Endometrial microvascular endothelial cells (primary cell): ENCODE measurements around the gene CXCR3. TPM values are rescaled to one million over a fixed set of nuclear protein-coding genes. Genes with fewer than 3 reads are reported as not detected.
"Not testable (repeated sequence)": the region's sequence is repeated elsewhere in the genome, so short reads cannot be mapped to it uniquely, and the experiment has no call there.

ENCODE experiments used
- in situ Hi-C: cut with HindIII; loops from 2 replicates; pipeline ENCODE4 v1.10.0; 2017; ENCODE audit warnings: low sequenced_read_pairs, low pct_unique_long_range_greater_than_20kb; ENCODE audit errors: inconsistent ontology term
- total RNA-seq: library from RNA; depleted of rRNA; stranded (reverse); fragments of >200 nt; gene quantifications from one replicate; pipeline ENCODE4 v1.2.3, GENCODE V29; 2015; ENCODE audit errors: inconsistent ontology term

The CXCR3 gene
- total RNA-seq, 1 donor from 2014 or later = not detected

- in situ Hi-C loops = no loop called here
Measured at GRCh38 chrX:71616672-71617529, 1.4 kb downstream of the CXCR3 start.

GRCh38 chrX:71615954-71616353 lies 2.4 kb downstream of the CXCR3 start:
- in situ Hi-C loops = no loop called here

GRCh38 chrX:71615056-71615455 lies 3.3 kb downstream of the CXCR3 start:
- in situ Hi-C loops = no loop called here

- in situ Hi-C loops = no loop called here
Measured at GRCh38 chrX:71612256-71612655, 6.1 kb downstream of the CXCR3 start.

- in situ Hi-C loops = not testable (repeated sequence)
Measured at GRCh38 chrX:71611736-71612135, 6.6 kb downstream of the CXCR3 start.

GRCh38 chrX:71609095-71609750 lies 9.1 kb downstream of the CXCR3 start:
- in situ Hi-C loops = no loop called here

- in situ Hi-C loops = no loop called here
Measured at GRCh38 chrX:71607488-71607887, 10.8 kb downstream of the CXCR3 start.

GRCh38 chrX:71606536-71607216 lies 11.6 kb downstream of the CXCR3 start:
- in situ Hi-C loops = no loop called here

- in situ Hi-C loops = no loop called here
Measured at GRCh38 chrX:71604796-71605568, 13.3 kb downstream of the CXCR3 start.

- in situ Hi-C loops = no loop called here
Measured at GRCh38 chrX:71604141-71604540, 14.2 kb downstream of the CXCR3 start.

- in situ Hi-C loops = no loop called here
Measured at GRCh38 chrX:71603618-71604017, 14.7 kb downstream of the CXCR3 start.

- in situ Hi-C loops = no loop called here
Measured at GRCh38 chrX:71599965-71600364, 18.3 kb downstream of the CXCR3 start.

GRCh38 chrX:71593210-71593609 lies 25.1 kb downstream of the CXCR3 start:
- in situ Hi-C loops = not testable (repeated sequence)

- in situ Hi-C loops = no loop called here
Measured at GRCh38 chrX:71586929-71587328, 31.4 kb downstream of the CXCR3 start.

GRCh38 chrX:71581210-71581609 lies 37.1 kb downstream of the CXCR3 start:
- in situ Hi-C loops = no loop called here

- in situ Hi-C loops = no loop called here
Measured at GRCh38 chrX:71579990-71580380, 38.3 kb downstream of the CXCR3 start.

GRCh38 chrX:71579136-71579989 lies 38.9 kb downstream of the CXCR3 start:
- in situ Hi-C loops = no loop called here
